ENCODE results near the gene SERPINB6. TPM values are rescaled to one million over a fixed set of nuclear protein-coding genes. Genes with fewer than 3 reads are reported as not detected.

SERPINB6 gene
- total RNA-seq, 1 donor from 2014 or later = 186 TPM

DNA sequence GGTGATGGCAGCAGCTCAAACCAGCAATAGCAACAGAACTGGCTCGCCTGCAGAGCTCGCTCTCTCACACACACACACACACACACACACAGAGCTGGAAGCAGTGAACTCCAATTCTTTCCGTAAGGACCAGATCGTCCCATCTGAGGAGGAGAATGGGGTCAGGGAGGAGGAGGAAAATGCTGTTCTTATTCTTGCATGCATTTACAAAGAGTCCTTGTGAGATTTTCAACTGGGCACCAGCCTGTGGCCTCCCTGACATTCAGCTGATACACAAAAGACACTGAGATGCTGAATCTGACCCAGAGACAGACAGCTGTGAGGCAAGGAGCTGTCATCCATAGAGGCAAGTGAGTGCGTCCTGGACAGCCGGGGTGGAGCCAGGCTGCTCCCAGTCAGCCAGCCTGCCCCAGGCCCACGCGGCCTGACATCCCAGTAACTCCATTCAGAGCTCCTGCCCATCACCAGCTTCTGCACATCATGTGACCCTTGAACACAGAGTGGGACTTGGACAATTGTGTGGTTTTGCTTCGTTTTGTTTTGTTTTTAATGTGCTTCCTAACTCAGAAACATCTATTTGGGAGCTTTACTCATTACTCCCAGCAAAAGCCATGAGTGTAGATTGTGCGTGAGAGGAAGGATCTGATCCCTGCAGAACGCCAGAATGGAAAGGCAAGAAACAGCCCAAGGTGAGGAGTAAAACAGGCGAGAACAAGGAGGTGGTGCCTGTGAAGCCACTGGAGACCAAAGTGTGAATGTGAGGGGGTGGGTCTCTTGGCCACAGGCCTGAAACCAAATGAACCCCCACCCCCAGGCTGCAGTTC lies 70.3 kb downstream of the SERPINB6 start:
- DNase-seq (ENCODE audit: low spot score) = no peak
- Mint-ChIP-seq H3K36me3 (ENCODE audit: low read depth, unreplicated experiment) (peaks cover 31% of the 10 kb centered on the region), H3K4me1 (ENCODE audit: unreplicated experiment) (peaks cover 24% of the 10 kb centered on the region), H3K27me3 (ENCODE audit: unreplicated experiment) (peaks cover 7% of the 10 kb centered on the region), H3K9me3 (ENCODE audit: unreplicated experiment) (no peaks in the 10 kb centered on the region), H3K27ac (ENCODE audit: unreplicated experiment) (no peak overlapping the region), H3K4me3 (ENCODE audit: unreplicated experiment) (no peak overlapping the region)
- TF ChIP-seq, protein P1, sequence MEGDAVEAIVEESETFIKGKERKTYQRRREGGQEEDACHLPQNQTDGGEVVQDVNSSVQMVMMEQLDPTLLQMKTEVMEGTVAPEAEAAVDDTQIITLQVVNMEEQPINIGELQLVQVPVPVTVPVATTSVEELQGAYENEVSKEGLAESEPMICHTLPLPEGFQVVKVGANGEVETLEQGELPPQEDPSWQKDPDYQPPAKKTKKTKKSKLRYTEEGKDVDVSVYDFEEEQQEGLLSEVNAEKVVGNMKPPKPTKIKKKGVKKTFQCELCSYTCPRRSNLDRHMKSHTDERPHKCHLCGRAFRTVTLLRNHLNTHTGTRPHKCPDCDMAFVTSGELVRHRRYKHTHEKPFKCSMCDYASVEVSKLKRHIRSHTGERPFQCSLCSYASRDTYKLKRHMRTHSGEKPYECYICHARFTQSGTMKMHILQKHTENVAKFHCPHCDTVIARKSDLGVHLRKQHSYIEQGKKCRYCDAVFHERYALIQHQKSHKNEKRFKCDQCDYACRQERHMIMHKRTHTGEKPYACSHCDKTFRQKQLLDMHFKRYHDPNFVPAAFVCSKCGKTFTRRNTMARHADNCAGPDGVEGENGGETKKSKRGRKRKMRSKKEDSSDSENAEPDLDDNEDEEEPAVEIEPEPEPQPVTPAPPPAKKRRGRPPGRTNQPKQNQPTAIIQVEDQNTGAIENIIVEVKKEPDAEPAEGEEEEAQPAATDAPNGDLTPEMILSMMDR (IDR thresholded peaks at IDR 0.05; ENCODE audit: unreplicated experiment) = no peak

DNA sequence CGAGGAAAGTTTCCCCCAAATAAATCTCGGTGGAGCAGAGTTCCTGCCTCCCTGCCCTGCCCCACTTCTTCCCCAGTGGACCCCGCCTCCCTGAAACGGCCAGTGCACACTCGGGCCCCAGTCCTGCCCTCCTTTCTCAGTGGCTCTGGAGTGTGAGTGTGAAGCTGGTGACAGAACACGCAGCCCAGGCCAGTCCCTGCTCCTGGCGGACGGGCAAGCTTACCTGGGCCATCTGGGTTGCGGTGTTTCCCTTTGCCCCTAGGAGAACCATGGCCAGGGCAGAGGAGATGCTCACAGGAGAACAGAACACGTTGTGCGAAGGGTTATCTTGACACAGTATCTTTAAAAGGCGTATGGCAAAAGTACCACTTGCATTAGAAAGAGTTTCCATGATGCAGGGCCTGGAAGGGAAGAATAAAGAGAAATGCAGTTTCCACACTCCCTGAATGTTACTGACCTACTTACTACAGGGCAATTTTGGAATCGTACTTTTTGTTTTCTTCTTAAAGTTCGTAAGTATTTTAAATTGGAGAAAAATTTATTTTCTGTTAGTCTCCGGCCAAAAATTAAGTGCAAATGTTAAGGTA lies 71.1 kb downstream of the SERPINB6 start:
- Mint-ChIP-seq H3K27me3 (ENCODE audit: unreplicated experiment) (peaks cover 7% of the 10 kb centered on the region), H3K27ac (ENCODE audit: unreplicated experiment) (no peak overlapping the region), H3K36me3 (ENCODE audit: low read depth, unreplicated experiment) (peaks cover 32% of the 10 kb centered on the region), H3K4me3 (ENCODE audit: unreplicated experiment) (no peak overlapping the region), H3K9me3 (ENCODE audit: unreplicated experiment) (no peaks in the 10 kb centered on the region), H3K4me1 (ENCODE audit: unreplicated experiment) (peaks cover 24% of the 10 kb centered on the region)
- TF ChIP-seq, protein P1 (IDR thresholded peaks at IDR 0.05; ENCODE audit: unreplicated experiment) = no peak
- DNase-seq (ENCODE audit: low spot score) = no peak

DNA sequence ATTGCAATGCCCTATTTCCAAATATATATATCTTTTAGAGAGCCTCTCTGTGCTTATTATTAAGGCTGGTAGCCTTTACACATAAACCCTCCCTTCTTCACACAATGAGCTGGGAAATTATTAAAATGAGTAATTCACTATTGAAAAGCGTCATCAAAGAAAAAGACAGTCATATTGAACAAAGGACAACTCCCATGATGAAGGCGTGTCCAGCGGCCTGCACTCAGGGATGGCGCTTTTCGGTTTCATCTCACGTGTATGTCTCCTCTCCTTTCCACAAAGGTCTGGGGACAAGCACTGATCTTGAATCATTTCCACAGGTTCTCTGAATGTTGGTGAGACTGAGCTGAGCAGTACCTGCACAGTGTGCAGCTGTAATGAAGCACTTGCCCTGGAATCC lies 71.8 kb downstream of the SERPINB6 start:
- Mint-ChIP-seq H3K27me3 (ENCODE audit: unreplicated experiment) (peaks cover 7% of the 10 kb centered on the region), H3K4me3 (ENCODE audit: unreplicated experiment) (no peak overlapping the region), H3K27ac (ENCODE audit: unreplicated experiment) (no peak overlapping the region), H3K9me3 (ENCODE audit: unreplicated experiment) (no peaks in the 10 kb centered on the region), H3K36me3 (ENCODE audit: low read depth, unreplicated experiment) (peaks cover 36% of the 10 kb centered on the region), H3K4me1 (ENCODE audit: unreplicated experiment) (peaks cover 24% of the 10 kb centered on the region)
- TF ChIP-seq, protein P1 (IDR thresholded peaks at IDR 0.05; ENCODE audit: unreplicated experiment) = no peak
- no peak for DNase-seq (ENCODE audit: low spot score)

Other genes with a start within 250 kb of the SERPINB6 start
- gene MYLK4, start 220.6 kb downstream of the SERPINB6 start, total RNA-seq (ENCODE audit: unreplicated experiment) = 0.97 TPM
- 48.6 TPM for gene WRNIP1, start 206.2 kb downstream of the SERPINB6 start, total RNA-seq (ENCODE audit: unreplicated experiment)
- 16.6 TPM for gene SERPINB1, start 129.7 kb downstream of the SERPINB6 start, total RNA-seq (ENCODE audit: unreplicated experiment)
- gene SERPINB9, start 68.3 kb downstream of the SERPINB6 start, total RNA-seq (ENCODE audit: unreplicated experiment) = 23.0 TPM
- gene NQO2, start 28.3 kb upstream of the SERPINB6 start, total RNA-seq (ENCODE audit: unreplicated experiment) = 58.8 TPM
- 34.7 TPM for gene RIPK1, start 96.9 kb upstream of the SERPINB6 start, total RNA-seq (ENCODE audit: unreplicated experiment)
- 35.4 TPM for gene BPHL, start 147.1 kb upstream of the SERPINB6 start, total RNA-seq (ENCODE audit: unreplicated experiment)
- gene TUBB2A, start 186.0 kb upstream of the SERPINB6 start, total RNA-seq (ENCODE audit: unreplicated experiment) = 73.6 TPM